SK-N-SH treated with all-trans-retinoic acid at 6 μM for 48 hours (cell line): ENCODE results near the gene PTPRJ.

ENCODE experiments used
- ATAC-seq: fragments of 200-7000 bp; cut with Tn5 transposase; 3 replicates; pipeline ENCODE4 v1.9.1; 2020; ENCODE audit warnings: mild to moderate bottlenecking, moderate library complexity
- ARNTL ChIP-seq: fragments of 450-650 bp; formaldehyde crosslinking; IDR thresholded peaks from 2 replicates; pipeline ENCODE4 v1.5.0; 2020; ENCODE audit warnings: low read depth, mild to moderate bottlenecking, moderate library complexity, borderline replicate concordance
- BACH2 ChIP-seq: fragments of 250-450 bp; sonication (Bioruptor Pico); IDR thresholded peaks from 2 replicates; pipeline ENCODE4 v1.9.0; 2021; ENCODE audit warnings: mild to moderate bottlenecking, borderline replicate concordance
- CREB5 ChIP-seq: fragments of 250-450 bp; sonication (Bioruptor Pico); IDR thresholded peaks from 2 replicates; pipeline ENCODE4 v1.5.1; 2020; ENCODE audit warnings: low read depth, mild to moderate bottlenecking, moderate library complexity
- CSDC2 ChIP-seq: fragments of 250-450 bp; sonication (Bioruptor Pico); IDR thresholded peaks from 2 replicates; pipeline ENCODE4 v1.5.0; 2020; ENCODE audit warnings: mild to moderate bottlenecking, moderate library complexity
- CSRNP3 ChIP-seq: fragments of 250-450 bp; sonication (Bioruptor Pico); IDR thresholded peaks from 2 replicates; pipeline ENCODE4 v1.5.1; 2021; ENCODE audit warnings: mild to moderate bottlenecking, moderate library complexity
- GLIS3 ChIP-seq: fragments of 250-450 bp; sonication (Bioruptor Pico); IDR thresholded peaks from 2 replicates; pipeline ENCODE4 v1.5.0; 2020; ENCODE audit warnings: mild to moderate bottlenecking, moderate library complexity
- ISL1 ChIP-seq: fragments of 250-450 bp; sonication (Bioruptor Pico); IDR thresholded peaks from 2 replicates; pipeline ENCODE4 v2.1.2; 2022; ENCODE audit warnings: mild to moderate bottlenecking, moderate library complexity
- OSR1 ChIP-seq: fragments of 250-450 bp; sonication (Bioruptor Pico); IDR thresholded peaks from 2 replicates; pipeline ENCODE4 v1.8.0; 2022; ENCODE audit warnings: moderate library complexity, mild to moderate bottlenecking, inconsistent platforms
- POU6F1 ChIP-seq: fragments of 250-450 bp; sonication (Bioruptor Pico); IDR thresholded peaks from 2 replicates; pipeline ENCODE4 v1.8.0; 2021; ENCODE audit warnings: low read depth, mild to moderate bottlenecking, moderate library complexity, borderline replicate concordance
- PPARA ChIP-seq: fragments of 250-450 bp; sonication (Bioruptor Pico); IDR thresholded peaks from 2 replicates; pipeline ENCODE4 v1.5.0; 2020; ENCODE audit warnings: mild to moderate bottlenecking, borderline replicate concordance
- RARB ChIP-seq: fragments of 250-450 bp; sonication (Bioruptor Pico); IDR thresholded peaks from 2 replicates; pipeline ENCODE4 v1.8.0; 2021; ENCODE audit warnings: mild to moderate bottlenecking, moderate library complexity
- SNAI2 ChIP-seq: fragments of 250-450 bp; sonication (Bioruptor Pico); IDR thresholded peaks from 2 replicates; pipeline ENCODE4 v1.5.0; 2020; ENCODE audit warnings: mild to moderate bottlenecking, moderate library complexity
- TCF4 ChIP-seq: fragments of 250-450 bp; sonication (Bioruptor Pico); IDR thresholded peaks from 2 replicates; pipeline ENCODE4 v1.8.0; 2021; ENCODE audit warnings: mild to moderate bottlenecking, moderate library complexity, borderline replicate concordance
- TOX ChIP-seq: fragments of 250-450 bp; sonication (Bioruptor Pico); IDR thresholded peaks from 2 replicates; pipeline ENCODE4 v1.8.0; 2021; ENCODE audit warnings: mild to moderate bottlenecking, moderate library complexity, borderline replicate concordance
- ZC3H10 ChIP-seq: fragments of 250-450 bp; sonication (Bioruptor Pico); IDR thresholded peaks from 2 replicates; pipeline ENCODE4 v1.5.1; 2021; ENCODE audit warnings: mild to moderate bottlenecking, moderate library complexity
- ZFP30 ChIP-seq: fragments of 450-650 bp; formaldehyde crosslinking; IDR thresholded peaks from 2 replicates; pipeline ENCODE4 v1.5.0; 2022; ENCODE audit warnings: mild to moderate bottlenecking, moderate library complexity
- ZNF565 ChIP-seq: fragments of 450-650 bp; formaldehyde crosslinking; conservative IDR thresholded peaks from 2 replicates; pipeline ENCODE4 v1.5.0; 2020; ENCODE audit warnings: low read depth, mild to moderate bottlenecking, moderate library complexity
- ZNF70 ChIP-seq: fragments of 450-650 bp; formaldehyde crosslinking; IDR thresholded peaks from 2 replicates; pipeline ENCODE4 v1.5.0; 2020; ENCODE audit warnings: mild to moderate bottlenecking, moderate library complexity
- ZNF8 ChIP-seq: fragments of 450-650 bp; formaldehyde crosslinking; IDR thresholded peaks from 2 replicates; pipeline ENCODE4 v1.5.0; 2020; ENCODE audit warnings: mild to moderate bottlenecking, moderate library complexity
- TF ChIP-seq, protein P1 (sequence below): fragments of 250-450 bp; sonication (Bioruptor Pico); IDR thresholded peaks from 2 replicates; pipeline ENCODE4 v1.8.0; 2020; ENCODE audit warnings: mild to moderate bottlenecking, moderate library complexity, borderline replicate concordance
- TF ChIP-seq, protein P2 (sequence below): fragments of 250-450 bp; sonication (Bioruptor Pico); IDR thresholded peaks from 2 replicates; pipeline ENCODE4 v1.5.0; 2020; ENCODE audit warnings: mild to moderate bottlenecking, moderate library complexity

The PTPRJ gene

DNA sequence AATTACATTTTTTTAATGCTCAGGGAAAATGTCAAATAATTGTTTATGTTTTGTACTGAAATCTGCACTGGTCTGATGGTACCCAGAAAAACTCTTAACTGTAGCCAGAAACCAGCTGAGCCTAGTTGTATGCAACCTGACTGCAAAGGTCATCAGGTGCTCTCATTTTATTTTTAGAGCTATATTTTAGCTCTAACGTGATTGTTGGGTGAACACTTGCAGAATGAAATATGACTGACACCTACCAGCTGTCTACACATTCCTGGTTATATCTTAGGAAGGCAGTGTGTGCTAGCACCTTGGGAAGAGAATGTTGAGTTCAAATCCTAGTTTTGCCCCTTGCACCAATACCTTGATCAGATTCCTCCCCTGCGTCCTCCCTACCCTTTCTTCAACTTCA is 23.6 kb downstream of the PTPRJ start:
- TF ChIP-seq, protein P1, sequence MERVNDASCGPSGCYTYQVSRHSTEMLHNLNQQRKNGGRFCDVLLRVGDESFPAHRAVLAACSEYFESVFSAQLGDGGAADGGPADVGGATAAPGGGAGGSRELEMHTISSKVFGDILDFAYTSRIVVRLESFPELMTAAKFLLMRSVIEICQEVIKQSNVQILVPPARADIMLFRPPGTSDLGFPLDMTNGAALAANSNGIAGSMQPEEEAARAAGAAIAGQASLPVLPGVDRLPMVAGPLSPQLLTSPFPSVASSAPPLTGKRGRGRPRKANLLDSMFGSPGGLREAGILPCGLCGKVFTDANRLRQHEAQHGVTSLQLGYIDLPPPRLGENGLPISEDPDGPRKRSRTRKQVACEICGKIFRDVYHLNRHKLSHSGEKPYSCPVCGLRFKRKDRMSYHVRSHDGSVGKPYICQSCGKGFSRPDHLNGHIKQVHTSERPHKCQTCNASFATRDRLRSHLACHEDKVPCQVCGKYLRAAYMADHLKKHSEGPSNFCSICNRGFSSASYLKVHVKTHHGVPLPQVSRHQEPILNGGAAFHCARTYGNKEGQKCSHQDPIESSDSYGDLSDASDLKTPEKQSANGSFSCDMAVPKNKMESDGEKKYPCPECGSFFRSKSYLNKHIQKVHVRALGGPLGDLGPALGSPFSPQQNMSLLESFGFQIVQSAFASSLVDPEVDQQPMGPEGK (CRISPR knock-in tag): no peak
- TF ChIP-seq OSR1 (CRISPR knock-in tag) (no peak), CSRNP3 (CRISPR knock-in tag) (no peak), CREB5 (CRISPR knock-in tag) (no peak), CSDC2 (CRISPR knock-in tag) (no peak), ZNF70 (CRISPR knock-in tag) (no peak), ISL1 (CRISPR knock-in tag) (no peak), POU6F1 (CRISPR knock-in tag) (no peak), ZNF565 (CRISPR knock-in tag) (no peak), GLIS3 (no peak), ZNF8 (no peak), TOX (CRISPR knock-in tag) (no peak), ZC3H10 (CRISPR knock-in tag) (no peak), PPARA (CRISPR knock-in tag) (no peak), ZFP30 (CRISPR knock-in tag) (no peak)

DNA sequence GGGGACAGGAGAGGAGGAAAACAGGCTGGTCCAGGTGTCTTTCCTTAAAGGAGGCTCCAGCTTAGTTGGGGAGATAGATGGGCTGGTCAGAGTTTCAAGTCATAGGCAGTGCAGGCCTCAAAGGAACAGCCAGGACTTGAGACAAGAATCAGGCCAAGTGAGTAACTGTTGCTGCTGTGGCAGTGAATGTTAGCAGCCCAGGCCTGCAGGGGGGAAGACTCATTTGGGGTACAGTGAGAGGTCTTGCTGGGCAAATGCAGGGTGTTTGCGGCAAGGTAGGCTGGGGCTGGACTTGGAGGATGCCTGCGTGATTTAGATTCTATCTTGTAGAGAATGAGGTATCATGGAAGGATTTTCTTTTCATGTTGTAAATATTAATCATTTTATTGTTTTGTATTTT is 24.1 kb downstream of the PTPRJ start:
- TF ChIP-seq OSR1 (CRISPR knock-in tag): no peak
- TF ChIP-seq ISL1 (CRISPR knock-in tag): no peak
- TF ChIP-seq RARB (CRISPR knock-in tag): no peak
- no peak for TF ChIP-seq ARNTL (CRISPR knock-in tag)
- TF ChIP-seq ZNF8: no peak
- no peak for TF ChIP-seq GLIS3
- TF ChIP-seq, protein P2, sequence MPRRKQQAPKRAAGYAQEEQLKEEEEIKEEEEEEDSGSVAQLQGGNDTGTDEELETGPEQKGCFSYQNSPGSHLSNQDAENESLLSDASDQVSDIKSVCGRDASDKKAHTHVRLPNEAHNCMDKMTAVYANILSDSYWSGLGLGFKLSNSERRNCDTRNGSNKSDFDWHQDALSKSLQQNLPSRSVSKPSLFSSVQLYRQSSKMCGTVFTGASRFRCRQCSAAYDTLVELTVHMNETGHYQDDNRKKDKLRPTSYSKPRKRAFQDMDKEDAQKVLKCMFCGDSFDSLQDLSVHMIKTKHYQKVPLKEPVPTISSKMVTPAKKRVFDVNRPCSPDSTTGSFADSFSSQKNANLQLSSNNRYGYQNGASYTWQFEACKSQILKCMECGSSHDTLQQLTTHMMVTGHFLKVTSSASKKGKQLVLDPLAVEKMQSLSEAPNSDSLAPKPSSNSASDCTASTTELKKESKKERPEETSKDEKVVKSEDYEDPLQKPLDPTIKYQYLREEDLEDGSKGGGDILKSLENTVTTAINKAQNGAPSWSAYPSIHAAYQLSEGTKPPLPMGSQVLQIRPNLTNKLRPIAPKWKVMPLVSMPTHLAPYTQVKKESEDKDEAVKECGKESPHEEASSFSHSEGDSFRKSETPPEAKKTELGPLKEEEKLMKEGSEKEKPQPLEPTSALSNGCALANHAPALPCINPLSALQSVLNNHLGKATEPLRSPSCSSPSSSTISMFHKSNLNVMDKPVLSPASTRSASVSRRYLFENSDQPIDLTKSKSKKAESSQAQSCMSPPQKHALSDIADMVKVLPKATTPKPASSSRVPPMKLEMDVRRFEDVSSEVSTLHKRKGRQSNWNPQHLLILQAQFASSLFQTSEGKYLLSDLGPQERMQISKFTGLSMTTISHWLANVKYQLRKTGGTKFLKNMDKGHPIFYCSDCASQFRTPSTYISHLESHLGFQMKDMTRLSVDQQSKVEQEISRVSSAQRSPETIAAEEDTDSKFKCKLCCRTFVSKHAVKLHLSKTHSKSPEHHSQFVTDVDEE (CRISPR knock-in tag): no peak
- TF ChIP-seq CSDC2 (CRISPR knock-in tag): no peak
- TF ChIP-seq CSRNP3 (CRISPR knock-in tag): no peak
- no peak for TF ChIP-seq TCF4 (CRISPR knock-in tag)
- no peak for TF ChIP-seq SNAI2
- TF ChIP-seq POU6F1 (CRISPR knock-in tag): no peak
- TF ChIP-seq ZFP30 (CRISPR knock-in tag): no peak
- TF ChIP-seq PPARA (CRISPR knock-in tag): no peak
- no peak for TF ChIP-seq ZC3H10 (CRISPR knock-in tag)
- TF ChIP-seq ZNF70 (CRISPR knock-in tag): no peak
- TF ChIP-seq CREB5 (CRISPR knock-in tag): no peak
- TF ChIP-seq TOX (CRISPR knock-in tag): no peak
- TF ChIP-seq ZNF565 (CRISPR knock-in tag): no peak
- no peak for TF ChIP-seq BACH2
- ATAC-seq: no peak

More for the DNA sequence above, 23.6 kb downstream of the PTPRJ start:
- no peak for ATAC-seq
